ENCODE measurements around the gene SULF2.
"Not testable (repeated sequence)": the region's sequence is repeated elsewhere in the genome, so short reads cannot be mapped to it uniquely, and the experiment has no call there.

The SULF2 gene

DNA sequence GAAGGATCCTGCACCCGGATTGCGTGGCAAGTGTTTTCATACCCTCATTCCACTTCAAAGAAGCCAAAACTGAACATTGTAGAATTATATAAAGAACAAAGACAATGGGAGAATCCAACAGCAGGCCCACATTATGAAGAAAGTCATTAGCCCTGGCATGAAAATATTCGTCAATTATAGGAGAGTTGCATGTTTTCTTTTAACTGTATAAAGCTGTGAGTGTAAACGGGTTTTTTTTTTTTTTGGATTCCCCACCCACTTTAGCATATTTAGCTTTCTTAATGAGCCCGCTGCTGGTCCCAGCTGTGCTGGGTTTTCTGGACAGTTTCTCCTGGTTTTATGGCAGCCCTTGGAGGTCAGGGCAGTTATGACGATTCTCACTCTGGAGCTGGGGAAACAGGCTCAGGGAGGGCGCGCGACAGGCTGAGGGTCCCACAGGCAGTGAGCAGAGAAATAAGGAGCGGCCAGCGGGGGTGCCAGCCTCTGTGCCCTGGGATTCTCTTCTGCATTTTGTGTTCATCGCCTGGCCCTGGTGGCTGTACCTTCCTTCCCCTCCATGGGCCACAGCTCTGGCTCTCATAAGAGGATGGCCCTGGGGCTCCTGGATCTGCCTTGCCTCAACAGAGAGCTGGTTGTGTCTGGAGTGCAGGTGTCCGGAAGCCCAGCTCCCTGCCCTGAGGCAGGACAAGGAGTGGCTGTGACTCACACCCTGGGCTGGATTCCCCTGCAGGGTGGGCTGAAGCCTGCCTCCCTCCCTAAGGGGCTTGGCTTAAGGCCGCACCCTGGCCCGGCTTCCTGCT lies 24.1 kb upstream of the SULF2 start:
- DNase-seq (ENCODE audit: low read depth, low spot score) = peak; percentile 80
- H3K27ac ChIP-seq = peak overlapping the region; percentile 68

DNA sequence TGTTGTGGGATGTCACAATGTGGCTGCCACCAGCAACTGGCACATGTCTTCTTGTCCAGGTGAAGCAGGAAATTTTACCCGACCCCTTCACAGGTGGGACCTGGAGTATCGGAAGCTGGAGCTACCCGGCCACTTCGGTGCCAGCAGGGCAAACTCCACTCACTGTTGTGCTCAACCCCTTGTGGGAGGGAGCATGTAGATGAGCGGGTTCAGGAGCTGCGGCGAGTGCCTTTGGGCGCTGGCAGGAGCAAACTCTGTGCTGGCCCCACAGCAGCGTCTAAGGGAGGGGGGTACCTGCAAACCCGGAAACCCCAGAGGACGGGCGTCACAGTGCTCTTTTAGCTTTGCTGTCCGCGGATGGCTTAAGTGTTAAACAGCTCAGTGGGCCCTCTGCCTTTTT lies 20.7 kb upstream of the SULF2 start:
- no peak overlapping the region for H3K27ac ChIP-seq
- DNase-seq (ENCODE audit: low read depth, low spot score) = no peak

DNA sequence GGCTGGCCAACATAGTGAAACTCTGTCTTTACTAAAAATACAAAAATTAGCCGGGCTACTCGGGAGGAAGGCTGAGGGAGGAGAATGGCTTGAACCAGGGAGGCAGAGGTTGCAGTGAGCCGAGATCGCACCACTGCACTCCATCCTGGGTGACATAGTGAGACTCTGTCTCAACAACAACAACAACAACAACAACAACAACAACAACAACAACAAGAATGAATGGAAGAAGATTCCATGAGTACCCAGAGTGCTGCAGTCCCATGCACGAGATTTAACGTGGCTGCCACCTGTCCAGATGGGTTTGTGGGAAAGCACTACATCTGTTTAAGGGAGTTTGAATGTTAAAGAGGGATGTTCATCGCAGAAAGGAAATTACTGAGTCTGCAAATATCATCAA lies 19.7 kb upstream of the SULF2 start:
- not testable (repeated sequence) for H3K27ac ChIP-seq; DNase-seq (ENCODE audit: low read depth, low spot score)

DNA sequence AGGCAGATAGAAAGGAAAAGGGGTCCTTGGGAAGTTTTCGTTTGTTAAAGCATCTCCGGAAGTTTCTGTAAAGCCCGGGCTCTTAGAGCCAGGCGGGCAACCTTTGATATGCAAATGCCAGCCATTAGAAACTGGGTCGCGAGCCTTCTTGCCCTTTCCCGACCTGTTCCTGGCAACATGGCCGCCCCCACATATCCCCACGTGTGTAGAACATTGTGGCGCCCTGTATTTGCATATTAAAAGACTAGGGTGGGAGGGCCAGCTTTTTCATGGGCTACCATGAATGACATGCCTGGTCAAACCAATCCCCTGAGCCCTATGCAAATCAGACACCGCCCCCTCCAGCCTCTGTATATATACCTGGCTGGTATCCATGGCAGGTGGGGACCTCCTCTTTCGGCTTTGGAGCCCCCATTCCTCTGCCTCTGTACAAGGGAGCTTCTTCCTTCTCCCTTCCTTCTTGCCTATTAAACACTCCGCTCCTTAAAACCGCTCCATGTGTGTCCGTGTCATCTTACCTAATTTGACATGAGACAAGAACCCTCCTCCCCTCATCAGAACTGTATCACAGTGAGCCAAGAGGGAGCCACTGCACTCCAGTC lies 19.0 kb upstream of the SULF2 start:
- H3K27ac ChIP-seq; DNase-seq (ENCODE audit: low read depth, low spot score): not testable (repeated sequence)

DNA sequence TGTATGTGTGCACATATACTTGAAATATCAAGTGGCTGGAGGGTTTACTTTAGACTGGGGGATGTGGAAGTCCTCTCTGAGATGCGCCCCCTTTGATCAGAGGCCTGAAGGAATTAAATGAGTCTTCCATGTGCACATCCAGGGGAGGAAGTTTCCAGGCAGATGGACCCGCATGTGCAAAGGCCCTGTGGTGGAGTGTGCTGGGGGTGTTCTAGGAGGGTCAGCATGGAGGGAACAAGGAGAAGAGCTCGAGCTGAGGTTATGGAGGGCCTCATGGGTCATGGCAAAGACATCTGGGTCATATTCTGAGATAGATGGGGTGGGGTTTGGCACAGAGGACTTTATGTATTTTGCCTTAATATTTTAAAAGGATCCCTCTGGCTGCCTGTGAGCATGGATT lies 17.7 kb upstream of the SULF2 start:
- no peak overlapping the region for H3K27ac ChIP-seq

DNA sequence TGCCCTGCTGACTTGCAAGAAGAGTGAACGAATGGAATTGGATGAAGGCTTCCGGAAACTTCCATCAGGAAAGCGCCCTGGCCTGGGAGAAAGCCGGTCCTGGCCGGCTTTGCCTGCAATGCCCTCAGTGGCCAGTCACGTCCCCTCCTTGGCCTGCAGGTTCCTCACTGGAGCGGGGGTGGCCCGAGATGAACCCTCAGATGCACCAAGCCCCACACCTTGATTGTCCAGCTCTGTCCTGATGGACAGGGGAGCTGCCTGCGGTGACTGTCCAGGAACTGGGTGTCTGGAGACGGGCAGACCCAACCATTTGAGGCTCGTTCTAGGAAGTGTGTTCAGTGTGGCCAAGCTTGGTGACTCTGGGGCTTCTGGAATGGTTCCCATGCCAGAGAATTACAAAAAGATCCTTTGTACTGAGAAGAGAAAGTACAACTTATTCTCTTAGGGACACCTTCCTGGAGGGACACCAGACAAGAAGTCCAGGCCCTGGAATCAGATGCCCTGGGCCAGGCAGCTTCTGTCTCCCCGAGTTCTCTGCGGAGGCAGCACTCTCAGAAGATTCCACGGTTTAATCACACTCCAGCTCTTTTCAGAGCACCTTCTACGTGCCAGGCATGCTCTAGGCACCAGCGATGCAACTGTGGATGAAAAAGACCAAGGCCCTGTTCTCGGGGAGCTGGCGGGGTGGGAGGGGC lies 17.1 kb upstream of the SULF2 start:
- no peak overlapping the region for H3K27ac ChIP-seq
- no peak for DNase-seq (ENCODE audit: low read depth, low spot score)

More for the DNA sequence above, 17.7 kb upstream of the SULF2 start:
- DNase-seq (ENCODE audit: low read depth, low spot score) = no peak

DNA sequence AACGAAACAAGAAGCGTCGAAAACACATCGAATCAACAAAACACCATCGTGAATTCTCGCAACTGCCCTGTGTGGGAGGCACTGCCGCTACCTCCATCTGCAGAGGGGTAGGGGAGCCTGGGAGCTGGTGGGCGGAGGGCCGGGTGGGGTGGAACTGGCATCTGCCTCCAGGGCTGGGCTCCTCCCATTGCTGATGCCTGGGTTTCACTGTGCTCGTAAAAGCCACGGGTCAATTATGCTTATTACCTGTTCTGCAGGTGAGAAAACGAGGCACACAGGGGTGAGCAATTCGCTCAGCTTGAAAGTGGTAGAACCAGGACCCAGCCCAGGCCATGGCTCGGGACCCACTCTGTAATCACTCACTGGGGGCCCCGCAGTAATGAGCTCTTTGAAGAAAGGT lies 16.5 kb upstream of the SULF2 start:
- DNase-seq (ENCODE audit: low read depth, low spot score) = no peak
- H3K27ac ChIP-seq = no peak overlapping the region

DNA sequence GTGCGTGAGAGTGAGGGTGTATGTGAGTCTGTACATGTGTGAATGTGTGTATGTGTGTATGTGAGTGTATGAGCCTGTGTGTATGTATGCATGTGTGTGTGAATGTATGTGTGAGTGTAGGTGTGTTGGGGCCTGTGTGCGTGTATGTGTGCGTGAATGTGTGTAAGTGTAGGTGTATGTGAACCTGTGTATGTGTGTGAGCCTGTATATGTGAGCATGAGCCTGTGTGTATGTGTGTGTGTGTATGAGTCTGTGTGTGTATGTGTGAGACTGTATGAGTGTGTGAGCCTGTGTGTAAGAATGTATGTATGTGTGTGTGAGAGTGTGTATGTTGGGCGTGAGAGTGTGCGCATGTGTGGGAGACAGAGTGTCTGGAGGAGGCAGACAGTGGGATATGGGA lies 15.8 kb upstream of the SULF2 start:
- H3K27ac ChIP-seq = no peak overlapping the region

DNA sequence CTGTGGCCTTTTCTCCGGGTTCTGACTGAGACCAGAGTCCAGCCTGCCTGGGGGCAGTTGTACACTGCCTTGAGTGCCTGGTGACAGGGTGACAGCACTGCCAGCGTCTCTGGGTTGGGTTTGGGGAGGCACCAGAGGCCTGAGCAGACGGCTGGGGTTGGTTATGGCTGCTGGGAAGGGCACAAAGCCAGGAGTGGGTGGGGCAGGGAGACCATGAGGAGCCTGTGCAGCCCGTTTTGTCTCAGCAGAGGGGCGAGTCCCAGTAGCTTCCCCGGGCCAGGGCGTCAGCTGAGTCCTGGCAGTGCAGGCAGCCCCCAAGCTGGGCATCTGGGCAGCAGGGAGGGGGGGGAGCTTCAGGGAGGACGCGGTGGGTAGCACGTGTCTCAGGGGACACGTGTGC lies 15.3 kb upstream of the SULF2 start:
- no peak overlapping the region for H3K27ac ChIP-seq
- no peak for DNase-seq (ENCODE audit: low read depth, low spot score)

More for the DNA sequence above, 15.8 kb upstream of the SULF2 start:
- DNase-seq (ENCODE audit: low read depth, low spot score) = no peak

DNA sequence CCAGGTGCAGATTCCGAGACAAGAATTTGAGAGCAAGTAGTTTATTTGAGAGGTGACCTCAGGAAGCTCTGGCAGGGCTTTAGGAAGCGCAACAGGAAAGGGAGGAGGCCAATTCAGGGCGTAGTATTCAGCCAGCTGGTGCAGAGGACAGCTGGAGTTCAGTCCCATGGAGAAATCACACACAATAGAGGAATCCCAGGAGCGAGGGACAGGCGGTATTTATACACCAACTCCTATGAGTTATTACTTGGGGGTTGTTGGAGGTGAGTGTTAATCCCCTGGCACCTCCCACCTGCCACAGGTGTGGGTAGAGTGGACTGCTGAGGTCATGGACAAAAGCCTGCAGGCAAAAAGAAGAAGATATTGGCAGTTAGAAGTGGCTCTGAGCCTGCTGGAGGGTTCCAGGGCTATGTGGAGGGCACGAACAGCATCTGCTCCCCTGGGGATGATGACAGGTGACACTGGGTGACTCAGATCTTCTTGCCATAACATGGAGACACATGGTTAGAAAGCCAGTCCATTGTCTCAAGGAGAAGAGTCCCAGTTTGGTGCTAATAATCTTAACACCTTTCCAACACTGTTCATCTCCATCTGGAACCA lies 13.9 kb upstream of the SULF2 start:
- DNase-seq (ENCODE audit: low read depth, low spot score) = no peak
- H3K27ac ChIP-seq = no peak overlapping the region

DNA sequence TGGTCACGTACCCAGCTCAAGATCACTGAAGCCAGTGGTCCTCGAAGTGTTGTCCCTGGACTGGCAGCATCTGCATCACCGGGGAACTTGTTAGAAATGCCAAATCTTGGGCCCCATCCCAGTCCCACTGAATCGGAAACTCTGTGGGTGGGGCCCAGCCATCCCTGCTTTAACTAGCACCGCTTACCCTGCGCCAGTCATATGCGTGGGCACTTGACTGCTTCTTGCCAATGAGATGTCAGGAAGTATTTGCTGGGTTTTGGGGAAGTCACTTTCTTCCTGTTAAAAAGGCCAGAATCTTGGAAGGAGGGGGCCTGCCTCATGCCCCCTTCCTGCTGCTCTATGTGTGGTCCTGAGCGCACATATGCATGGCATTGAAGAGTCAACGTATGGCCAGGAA lies 11.7 kb upstream of the SULF2 start:
- no peak overlapping the region for H3K27ac ChIP-seq
- DNase-seq (ENCODE audit: low read depth, low spot score) = no peak

DNA sequence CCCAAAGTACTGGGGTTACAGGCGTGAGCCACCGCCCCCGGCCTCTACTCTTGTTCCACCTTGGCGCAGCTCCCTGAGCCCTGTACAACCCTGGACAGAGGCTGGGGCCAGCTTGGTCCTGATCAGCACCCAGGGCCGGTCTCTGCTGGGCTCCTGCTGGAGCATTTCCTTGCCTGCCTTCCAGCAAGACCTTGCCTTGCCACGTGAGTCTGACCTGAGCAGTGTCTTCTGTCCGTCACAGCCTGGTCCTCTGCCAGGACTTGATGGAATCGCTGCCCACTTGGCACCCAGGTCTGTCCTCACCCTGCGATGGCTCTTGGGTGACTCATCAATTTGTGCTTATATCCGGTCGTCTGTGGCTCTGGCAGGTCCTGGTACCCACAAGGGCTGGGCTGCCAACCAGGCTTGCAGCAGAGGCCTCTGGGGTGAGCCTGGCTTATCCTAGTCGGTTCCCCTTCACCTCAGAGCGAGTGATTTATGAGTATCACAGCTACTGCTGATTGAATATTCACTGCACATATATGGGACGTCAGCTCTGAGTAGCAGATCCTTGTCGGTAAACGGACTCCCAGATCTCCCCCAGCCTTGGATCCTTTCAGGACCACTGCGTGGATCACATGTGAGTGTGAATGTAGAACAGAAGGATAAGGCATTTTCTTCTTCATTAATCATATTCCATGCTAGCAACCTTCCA lies 10.1 kb upstream of the SULF2 start:
- DNase-seq (ENCODE audit: low read depth, low spot score) = peak; percentile 87
- H3K27ac ChIP-seq = peak overlapping the region; percentile 61

DNA sequence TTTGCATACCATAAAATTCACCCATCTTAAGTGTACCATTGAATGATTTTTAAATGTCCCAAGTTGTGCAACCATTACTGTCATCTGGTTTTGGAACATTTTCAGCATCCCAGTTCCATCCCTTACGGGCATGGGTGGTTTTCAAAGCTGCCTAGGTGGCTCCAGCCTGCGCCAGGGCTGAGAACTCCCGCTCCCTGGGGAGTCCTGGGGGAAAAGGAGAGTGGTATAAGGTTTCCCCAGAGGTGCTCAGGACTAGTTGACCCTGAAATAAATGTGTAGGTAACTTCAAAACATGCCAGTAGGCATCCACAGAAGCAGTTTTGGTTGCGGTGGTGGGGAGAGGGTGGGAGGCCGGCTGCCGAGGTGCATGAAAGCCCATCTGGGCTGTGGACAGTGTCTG lies 9.0 kb upstream of the SULF2 start:
- not testable (repeated sequence) for DNase-seq (ENCODE audit: low read depth, low spot score); H3K27ac ChIP-seq

DNA sequence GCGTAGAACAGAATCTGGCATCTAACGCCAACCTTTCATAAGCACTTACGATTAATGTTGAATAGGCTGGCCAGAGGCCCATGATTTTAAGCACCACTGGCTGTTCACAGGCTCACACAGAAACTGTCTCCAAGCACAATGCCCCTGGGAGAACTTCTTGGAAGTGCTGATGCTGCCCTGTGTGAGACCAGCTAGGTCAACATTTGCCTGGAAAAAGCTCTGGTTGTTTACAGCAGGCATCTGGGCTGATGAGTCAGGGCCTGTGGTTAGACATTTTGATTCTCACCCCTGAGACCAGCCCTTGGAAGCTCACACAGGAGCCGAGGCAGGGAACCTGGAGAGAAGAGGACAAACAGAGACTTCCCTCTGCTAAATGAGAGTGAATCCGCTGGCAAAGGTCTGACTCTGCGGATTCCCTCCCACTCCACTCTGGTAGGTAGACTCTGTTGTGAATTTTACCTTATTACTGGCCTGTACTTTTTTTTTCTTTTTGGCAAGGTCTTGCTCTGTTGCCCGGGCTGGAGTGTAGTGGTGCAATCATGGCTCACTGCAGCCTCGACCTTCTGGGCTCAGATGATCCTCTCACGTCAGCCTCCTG lies 6.8 kb upstream of the SULF2 start:
- peak overlapping the region; percentile 62 for H3K27ac ChIP-seq
- DNase-seq (ENCODE audit: low read depth, low spot score) = peak; percentile 88

DNA sequence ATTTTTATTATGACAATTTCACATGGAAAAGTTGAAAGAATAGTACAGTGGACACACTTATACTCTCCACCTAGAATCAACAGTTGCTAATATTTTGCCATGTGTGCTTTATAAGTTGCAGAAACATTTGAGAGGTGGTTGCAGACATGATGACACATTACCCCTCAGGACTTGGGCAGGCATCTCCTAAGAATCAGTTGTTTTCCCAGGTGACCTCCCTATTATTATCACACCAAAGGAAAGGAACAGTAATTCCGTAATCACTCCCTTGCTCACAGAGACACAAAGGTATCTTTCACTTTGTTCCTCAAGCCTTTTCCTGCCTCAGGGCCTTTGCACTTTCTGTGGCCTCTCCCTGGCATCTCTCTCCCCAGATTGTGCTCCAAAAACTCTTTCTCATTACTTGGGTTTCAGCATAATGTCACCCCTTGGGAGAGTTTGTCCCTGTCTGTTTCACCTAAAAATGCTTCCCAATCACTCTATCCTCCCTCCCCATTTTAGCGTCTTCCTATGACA lies 5.9 kb upstream of the SULF2 start:
- DNase-seq (ENCODE audit: low read depth, low spot score) = peak; percentile 73
- peak overlapping the region; percentile 62 for H3K27ac ChIP-seq

DNA sequence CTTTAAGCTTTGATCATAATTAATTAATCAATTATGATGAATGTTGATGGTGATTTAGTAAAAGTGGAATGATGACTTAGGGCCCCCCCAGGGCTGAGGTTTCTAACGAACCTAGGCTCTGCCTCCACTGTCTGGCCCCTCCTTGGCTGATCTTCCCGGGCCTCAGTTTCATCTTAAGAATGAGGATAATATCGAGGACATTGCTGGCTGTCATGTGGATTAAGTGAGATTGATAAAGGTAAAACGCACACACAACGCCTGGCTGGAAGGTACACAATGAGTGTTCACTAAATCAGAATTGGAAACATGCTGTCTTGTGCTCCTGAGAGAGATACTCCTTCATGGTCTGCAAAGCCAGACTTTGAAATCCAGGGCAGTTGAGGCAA lies 5.3 kb upstream of the SULF2 start:
- peak overlapping the region; percentile 62 for H3K27ac ChIP-seq
- no peak for DNase-seq (ENCODE audit: low read depth, low spot score)

DNA sequence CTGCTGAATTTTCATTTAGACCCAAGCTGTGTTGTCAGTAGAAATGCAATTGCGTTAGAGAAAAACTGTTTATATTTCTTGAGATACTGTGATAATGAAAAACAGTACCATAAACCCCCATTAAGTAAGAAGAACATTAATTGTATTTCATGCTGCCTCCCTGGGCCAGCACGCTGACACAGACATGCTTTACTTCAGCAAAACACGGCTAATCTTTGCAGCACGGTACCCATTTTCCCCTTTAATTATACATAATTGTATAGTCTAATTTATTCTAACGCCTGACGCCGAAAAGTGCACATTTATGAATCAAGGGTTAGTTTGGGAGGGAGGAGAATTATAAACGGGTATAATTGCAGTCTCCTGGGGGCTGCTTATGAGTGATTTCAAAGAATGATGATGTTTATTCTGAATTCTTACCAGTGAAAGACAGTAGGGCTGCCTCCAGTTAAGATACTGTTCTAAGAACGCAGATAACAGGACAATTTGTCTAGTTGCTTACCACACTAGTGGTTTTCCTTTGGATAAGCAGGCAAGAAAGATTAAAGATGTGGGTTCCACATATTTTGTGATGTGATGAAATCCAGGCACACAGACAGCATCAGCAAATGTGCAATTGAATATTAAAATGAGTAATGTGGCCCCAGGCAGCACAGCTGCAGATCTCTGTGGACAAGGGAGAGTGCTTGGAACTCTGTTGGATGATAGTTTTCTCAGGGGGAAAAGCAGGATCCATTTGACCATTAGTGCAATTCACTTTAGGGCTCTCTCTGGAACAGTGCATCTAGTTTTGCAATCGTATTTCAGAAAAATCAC lies 4.7 kb upstream of the SULF2 start:
- H3K27ac ChIP-seq = peak overlapping the region; percentile 62
- peak; percentile 54 for DNase-seq (ENCODE audit: low read depth, low spot score)

DNA sequence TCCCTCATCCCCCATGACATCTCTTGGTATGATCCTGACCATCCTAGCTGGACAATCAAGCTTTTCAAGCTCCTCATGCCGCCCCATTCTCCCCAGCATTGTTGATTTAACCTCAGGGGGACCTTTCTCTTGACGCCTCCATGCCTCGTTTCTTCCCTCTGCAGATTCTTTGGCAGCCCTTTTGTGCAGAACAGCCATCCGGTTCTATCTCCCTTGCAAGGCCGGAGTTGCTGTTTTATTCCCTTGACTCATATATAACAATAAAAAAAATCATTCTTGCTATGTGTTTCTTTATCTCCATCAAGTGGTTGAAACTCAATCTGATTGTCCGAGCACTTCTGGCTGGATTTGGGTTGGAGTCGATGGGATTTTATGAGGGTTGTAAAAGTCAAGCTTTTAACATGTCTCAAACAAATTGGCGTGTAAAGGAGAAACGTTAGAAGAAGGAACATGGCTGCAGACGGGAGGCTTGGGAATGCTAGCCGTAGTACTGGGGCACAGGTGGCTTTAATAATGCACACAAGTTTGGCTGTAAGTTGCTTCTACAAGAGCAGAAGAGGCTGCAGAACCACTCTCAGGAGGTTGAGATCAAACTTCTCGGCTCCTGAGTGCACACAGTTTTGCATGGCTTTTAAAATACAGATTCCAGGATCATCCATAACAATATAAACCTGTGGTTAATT lies 3.9 kb upstream of the SULF2 start:
- DNase-seq (ENCODE audit: low read depth, low spot score) = no peak
- no peak overlapping the region for H3K27ac ChIP-seq

DNA sequence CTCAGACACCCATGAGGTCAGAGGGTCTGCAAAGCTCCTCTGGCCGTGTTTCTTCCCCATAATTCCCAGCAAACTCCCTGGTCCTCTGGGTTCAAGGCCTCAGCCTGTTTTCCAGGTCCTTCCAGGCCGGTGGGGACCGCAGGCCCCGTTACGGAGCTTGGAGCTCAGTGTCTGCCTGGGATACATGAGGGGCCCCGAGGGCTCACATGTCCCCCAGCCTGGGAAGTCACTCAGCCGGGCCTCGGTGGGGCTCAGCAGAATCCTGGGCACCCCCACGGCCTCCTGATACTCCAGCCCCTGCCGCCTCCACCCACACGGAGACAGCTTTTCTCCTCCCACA lies 3.4 kb upstream of the SULF2 start:
- no peak overlapping the region for H3K27ac ChIP-seq
- no peak for DNase-seq (ENCODE audit: low read depth, low spot score)

Data from epithelial cell of prostate (primary cell).